ENCODE results near the gene TRAF3.

Gene TRAF3

GRCh38 chr14:102777711-102778337 lies 575 bp downstream of the TRAF3 start:
- 0 out of 2 replicates have a peak, but pooled peaks have one; percentile 5 for TF ChIP-seq TAF1 (IDR thresholded peaks at IDR 0.05; ENCODE audit: low read depth)
- no peak for TF ChIP-seq REST (IDR thresholded peaks at IDR 0.05; ENCODE audit: low read depth)

GRCh38 chr14:102778338-102779083 lies 1.3 kb downstream of the TRAF3 start:
- no peak for TF ChIP-seq EP300 (IDR thresholded peaks at IDR 0.05; ENCODE audit: borderline replicate concordance)
- no peak for TF ChIP-seq ZBTB7A (IDR thresholded peaks at IDR 0.05; ENCODE audit: low read depth)
- TF ChIP-seq NFIC (IDR thresholded peaks at IDR 0.05), result no peak
- TF ChIP-seq EGR1 (IDR thresholded peaks at IDR 0.05), result no peak
- TF ChIP-seq CEBPB (IDR thresholded peaks at IDR 0.05), result no peak
- peak; percentile 47 for TF ChIP-seq MAX (IDR thresholded peaks at IDR 0.05)
- no peak for TF ChIP-seq TCF12 (IDR thresholded peaks at IDR 0.05; ENCODE audit: low read depth)

- TF ChIP-seq CREB1 (IDR thresholded peaks at IDR 0.05; ENCODE audit: low read depth) (no peak), YY1 (IDR thresholded peaks at IDR 0.05; ENCODE audit: low read depth) (no peak), TCF12 (IDR thresholded peaks at IDR 0.05; ENCODE audit: low read depth) (no peak), EGR1 (IDR thresholded peaks at IDR 0.05) (no peak), USF1 (IDR thresholded peaks at IDR 0.05) (no peak), NFIC (IDR thresholded peaks at IDR 0.05) (no peak), CEBPB (IDR thresholded peaks at IDR 0.05) (no peak), ZBTB7A (IDR thresholded peaks at IDR 0.05; ENCODE audit: low read depth) (no peak)
Observed at GRCh38 chr14:102779084-102779462, 1.8 kb downstream of the TRAF3 start.

GRCh38 chr14:102779574-102780315 lies 2.5 kb downstream of the TRAF3 start:
- TF ChIP-seq CEBPB (IDR thresholded peaks at IDR 0.05), result 0 out of 2 replicates have a peak, but pooled peaks have one; percentile 44
- TF ChIP-seq TAF1 (IDR thresholded peaks at IDR 0.05; ENCODE audit: low read depth), result no peak
- no peak for TF ChIP-seq EGR1 (IDR thresholded peaks at IDR 0.05)

- TF ChIP-seq MAX (IDR thresholded peaks at IDR 0.05) (no peak), CEBPB (IDR thresholded peaks at IDR 0.05) (no peak), TCF12 (IDR thresholded peaks at IDR 0.05; ENCODE audit: low read depth) (no peak), EGR1 (IDR thresholded peaks at IDR 0.05) (no peak), USF1 (IDR thresholded peaks at IDR 0.05) (no peak)
Observed at GRCh38 chr14:102781063-102781462, 3.8 kb downstream of the TRAF3 start.

- TF ChIP-seq USF1 (IDR thresholded peaks at IDR 0.05) (no peak), RAD21 (IDR thresholded peaks at IDR 0.05; ENCODE audit: low read depth) (no peak), CEBPB (IDR thresholded peaks at IDR 0.05) (no peak), EP300 (IDR thresholded peaks at IDR 0.05; ENCODE audit: borderline replicate concordance) (no peak), YY1 (IDR thresholded peaks at IDR 0.05; ENCODE audit: low read depth) (no peak), TEAD4 (IDR thresholded peaks at IDR 0.05) (no peak), REST (IDR thresholded peaks at IDR 0.05; ENCODE audit: low read depth) (no peak), TCF12 (IDR thresholded peaks at IDR 0.05; ENCODE audit: low read depth) (no peak), EGR1 (IDR thresholded peaks at IDR 0.05) (no peak), ZBTB7A (IDR thresholded peaks at IDR 0.05; ENCODE audit: low read depth) (no peak), MAX (IDR thresholded peaks at IDR 0.05) (no peak), NFIC (IDR thresholded peaks at IDR 0.05) (no peak), CREB1 (IDR thresholded peaks at IDR 0.05; ENCODE audit: low read depth) (no peak), FOXM1 (IDR thresholded peaks at IDR 0.05; ENCODE audit: borderline replicate concordance, low read depth) (no peak)
Observed at GRCh38 chr14:102782974-102783373, 5.7 kb downstream of the TRAF3 start.
